Liver (tissue), 9 donors: ENCODE data around the gene JPH4. TPM values are rescaled to one million over a fixed set of nuclear protein-coding genes. Genes with fewer than 3 reads are reported as not detected.

Experiments used
- DNase-seq: peaks from one replicate; pipeline ENCODE4 v3.0.0-alpha.2; 2017; ENCODE audit warnings: low spot score
- H3K27ac ChIP-seq, 2 donors: one replicate each; pipeline ENCODE4 v1.7.0; 2013; ENCODE audit warnings: inconsistent platforms in 2 of 2, low read length in 2 of 2, control low read depth in 1 of 2, low read depth in 1 of 2, mild to moderate bottlenecking in 1 of 2
- H3K27me3 ChIP-seq, 4 donors: one replicate each; pipeline versions ENCODE4 v1.6.1 to v1.7.0; 2013; ENCODE audit warnings: low read length in 3 of 4, inconsistent platforms in 1 of 4, mild to moderate bottlenecking in 1 of 4, moderate library complexity in 1 of 4; ENCODE audit not compliant: control insufficient read depth in 4 of 4, insufficient read depth in 4 of 4
- H3K36me3 ChIP-seq, 4 donors: one replicate each; pipeline versions ENCODE4 v1.6.1 to v1.7.0; 2013; ENCODE audit warnings: low read length in 3 of 4, mild to moderate bottlenecking in 3 of 4, low read depth in 1 of 4, moderate library complexity in 1 of 4; ENCODE audit not compliant: control insufficient read depth in 4 of 4, insufficient read depth in 3 of 4
- H3K4me1 ChIP-seq, 4 donors: one replicate each; pipeline versions ENCODE4 v1.6.1 to v1.7.0; 2013; ENCODE audit warnings: low read length in 3 of 4, mild to moderate bottlenecking in 3 of 4, moderate library complexity in 1 of 4; ENCODE audit not compliant: control insufficient read depth in 4 of 4, insufficient read depth in 4 of 4
- H3K4me3 ChIP-seq, 3 donors: one replicate each; pipeline versions ENCODE4 v1.6.1 to v1.7.0; 2013; ENCODE audit warnings: low read length in 3 of 3, control low read depth in 1 of 3, low read depth in 1 of 3, mild to moderate bottlenecking in 1 of 3
- H3K9ac ChIP-seq, 2 donors: one replicate each; pipeline ENCODE4 v1.7.0; 2013; ENCODE audit warnings: low read length in 2 of 2, mild to moderate bottlenecking in 2 of 2, moderate library complexity in 2 of 2, control low read depth in 1 of 2, low read depth in 1 of 2
- H3K9me3 ChIP-seq, 4 donors: one replicate each; pipeline versions ENCODE4 v1.6.1 to v1.7.0; 2013; ENCODE audit warnings: low read length in 3 of 4; ENCODE audit not compliant: control insufficient read depth in 4 of 4
- CTCF ChIP-seq: fragments of 150-350 bp; IDR thresholded peaks from 2 replicates; pipeline ENCODE4 v1.5.1; 2017; ENCODE audit warnings: improper control_type of control experiment, low read depth, low read length; ENCODE audit not compliant: missing input control
- EGR1 ChIP-seq, 2 donors: IDR thresholded peaks; 2 replicates each; pipeline ENCODE4 v1.6.1; 2016 to 2018; ENCODE audit warnings: antibody characterized with exemption in 2 of 2, low read depth in 2 of 2
- FOXA1 ChIP-seq: IDR thresholded peaks from 2 replicates; pipeline ENCODE4 v1.6.1; 2016; ENCODE audit warnings: antibody characterized with exemption
- FOXA2 ChIP-seq: IDR thresholded peaks from 2 replicates; pipeline ENCODE4 v1.6.1; 2016; ENCODE audit warnings: antibody characterized with exemption
- HNF4A ChIP-seq, 2 donors: conservative IDR thresholded peaks; 2 replicates each; pipeline ENCODE4 v1.6.1; 2016; ENCODE audit warnings: antibody characterized with exemption in 2 of 2, mild to moderate bottlenecking in 2 of 2
- HNF4G ChIP-seq: IDR thresholded peaks from 2 replicates; pipeline ENCODE4 v1.6.1; 2016; ENCODE audit warnings: antibody characterized with exemption
- MAX ChIP-seq: IDR thresholded peaks from 2 replicates; pipeline ENCODE4 v1.6.1; 2016; ENCODE audit warnings: antibody characterized with exemption
- NR2F2 ChIP-seq: IDR thresholded peaks from 2 replicates; pipeline ENCODE4 v1.6.1; 2016; ENCODE audit warnings: antibody characterized with exemption
- RAD21 ChIP-seq, 2 donors: IDR thresholded peaks; 2 replicates each; pipeline ENCODE4 v1.6.1; 2016; ENCODE audit warnings: antibody characterized with exemption in 2 of 2, mild to moderate bottlenecking in 2 of 2
- REST ChIP-seq: IDR thresholded peaks from 2 replicates; pipeline ENCODE4 v1.6.1; 2016; ENCODE audit warnings: antibody characterized with exemption, mild to moderate bottlenecking
- SP1 ChIP-seq: IDR thresholded peaks from 2 replicates; pipeline ENCODE4 v1.6.1; 2018; ENCODE audit warnings: antibody characterized with exemption, mild to moderate bottlenecking
- TAF1 ChIP-seq: conservative IDR thresholded peaks from 2 replicates; pipeline ENCODE4 v1.6.1; 2016; ENCODE audit warnings: antibody characterized with exemption, mild to moderate bottlenecking
- YY1 ChIP-seq: IDR thresholded peaks from 2 replicates; pipeline ENCODE4 v1.6.1; 2016; ENCODE audit warnings: antibody characterized with exemption, mild to moderate bottlenecking
- WGBS: extraction: QIAGEN DNeasy Blood & Tissue Kit; methylation state at CpG from one replicate; pipeline ENCODE4 v1.1.7; 2013; 5-methylcytosine and 5-hydroxymethylcytosine counted together
- polyA plus RNA-seq, 2 donors: library from polyadenylated mRNA; stranded (reverse) in 1 of 2; unstranded in 1 of 2; fragments of 200-250 nt in 1 of 2; fragments of >200 nt in 1 of 2; fragmentation: Nextera tagmentation in 1 of 2; extraction: Ambion mirVana in 1 of 2; gene quantifications; one replicate each; pipeline versions ENCODE4 v1.2.1 to v1.2.3, GENCODE V29; 2013 to 2015
- total RNA-seq, 2 donors: library from RNA; depleted of rRNA; stranded (reverse); fragments of >200 nt; gene quantifications; one replicate each; pipeline ENCODE4 v1.2.3, GENCODE V29; 2014
- TF ChIP-seq, protein P1 (sequence below): IDR thresholded peaks from 2 replicates; pipeline ENCODE4 v1.6.1; 2016; ENCODE audit warnings: antibody characterized with exemption
- donor health status: healthy.
- donor health status: healthy.
- donor health status: healthy.
- donor health status: healthy.
- donor health status: healthy.

Gene JPH4
- total and polyA plus RNA-seq, 4 donors, result 0.07 to 0.24 (median 0.16) TPM

GRCh38 chr14:23521785-23522640, 56.6 kb downstream of the JPH4 start:
- Histone ChIP-seq H3K4me3 (no peak overlapping the region), H3K4me1 (no peaks in the 10 kb centered on the region), H3K27ac (no peak overlapping the region), H3K9ac (no peak overlapping the region), H3K36me3 (no peaks in the 10 kb centered on the region), H3K27me3 (no peaks in the 10 kb centered on the region), H3K9me3 (no peaks in the 10 kb centered on the region)
- TF ChIP-seq FOXA1, result no peak
- no peak for TF ChIP-seq RAD21 (IDR thresholded peaks at IDR 0.05)
- no peak for TF ChIP-seq FOXA2
- TF ChIP-seq, protein P1, sequence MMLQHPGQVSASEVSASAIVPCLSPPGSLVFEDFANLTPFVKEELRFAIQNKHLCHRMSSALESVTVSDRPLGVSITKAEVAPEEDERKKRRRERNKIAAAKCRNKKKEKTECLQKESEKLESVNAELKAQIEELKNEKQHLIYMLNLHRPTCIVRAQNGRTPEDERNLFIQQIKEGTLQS, result no peak
- TF ChIP-seq TAF1, result no peak
- no peak for TF ChIP-seq SP1
- WGBS, result 90% methylated on average over 20 of the region's 20 CpGs
- no peak for DNase-seq

- no peaks in the 10 kb centered on the region for H3K9me3 ChIP-seq
- no peaks in the 10 kb centered on the region for H3K4me1 ChIP-seq
- TF ChIP-seq RAD21 (IDR thresholded peaks at IDR 0.05) (no peak), REST (no peak), FOXA1 (no peak), MAX (no peak), CTCF (no peak), TAF1 (no peak), NR2F2 (no peak), HNF4A (conservative IDR thresholded peaks at IDR 0.05) (no peak), HNF4G (no peak), EGR1 (IDR thresholded peaks at IDR 0.05; ENCODE audit: low read depth in 2 of 2) (no peak), YY1 (no peak), SP1 (no peak)
- TF ChIP-seq, protein P1, result no peak
- no peak overlapping the region for H3K4me3 ChIP-seq
- H3K27ac ChIP-seq, result no peak overlapping the region
- no peaks in the 10 kb centered on the region for H3K27me3 ChIP-seq
- no peak overlapping the region for H3K9ac ChIP-seq
- H3K36me3 ChIP-seq, result no peaks in the 10 kb centered on the region
- DNase-seq, result no peak
- WGBS, result 84% methylated on average over 14 of the region's 14 CpGs
Measured at GRCh38 chr14:23520899-23521533, 57.6 kb downstream of the JPH4 start.
